GM12873 (cell line): Measurements from ENCODE around the gene HDGFL1.

ENCODE experiments used
- TF ChIP-seq, protein P1 (sequence below): IDR thresholded peaks from 2 replicates; pipeline ENCODE4 v1.5.1; 2012; ENCODE audit warnings: low read depth, mild to moderate bottlenecking, moderate library complexity, low read length, control low read depth; ENCODE audit not compliant: insufficient read depth; ENCODE audit errors: missing control alignments

HDGFL1 gene

GRCh38 chr6:22545051-22545450 is 24.3 kb upstream of the HDGFL1 start:
- TF ChIP-seq, protein P1, sequence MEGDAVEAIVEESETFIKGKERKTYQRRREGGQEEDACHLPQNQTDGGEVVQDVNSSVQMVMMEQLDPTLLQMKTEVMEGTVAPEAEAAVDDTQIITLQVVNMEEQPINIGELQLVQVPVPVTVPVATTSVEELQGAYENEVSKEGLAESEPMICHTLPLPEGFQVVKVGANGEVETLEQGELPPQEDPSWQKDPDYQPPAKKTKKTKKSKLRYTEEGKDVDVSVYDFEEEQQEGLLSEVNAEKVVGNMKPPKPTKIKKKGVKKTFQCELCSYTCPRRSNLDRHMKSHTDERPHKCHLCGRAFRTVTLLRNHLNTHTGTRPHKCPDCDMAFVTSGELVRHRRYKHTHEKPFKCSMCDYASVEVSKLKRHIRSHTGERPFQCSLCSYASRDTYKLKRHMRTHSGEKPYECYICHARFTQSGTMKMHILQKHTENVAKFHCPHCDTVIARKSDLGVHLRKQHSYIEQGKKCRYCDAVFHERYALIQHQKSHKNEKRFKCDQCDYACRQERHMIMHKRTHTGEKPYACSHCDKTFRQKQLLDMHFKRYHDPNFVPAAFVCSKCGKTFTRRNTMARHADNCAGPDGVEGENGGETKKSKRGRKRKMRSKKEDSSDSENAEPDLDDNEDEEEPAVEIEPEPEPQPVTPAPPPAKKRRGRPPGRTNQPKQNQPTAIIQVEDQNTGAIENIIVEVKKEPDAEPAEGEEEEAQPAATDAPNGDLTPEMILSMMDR: no peak

DNA sequence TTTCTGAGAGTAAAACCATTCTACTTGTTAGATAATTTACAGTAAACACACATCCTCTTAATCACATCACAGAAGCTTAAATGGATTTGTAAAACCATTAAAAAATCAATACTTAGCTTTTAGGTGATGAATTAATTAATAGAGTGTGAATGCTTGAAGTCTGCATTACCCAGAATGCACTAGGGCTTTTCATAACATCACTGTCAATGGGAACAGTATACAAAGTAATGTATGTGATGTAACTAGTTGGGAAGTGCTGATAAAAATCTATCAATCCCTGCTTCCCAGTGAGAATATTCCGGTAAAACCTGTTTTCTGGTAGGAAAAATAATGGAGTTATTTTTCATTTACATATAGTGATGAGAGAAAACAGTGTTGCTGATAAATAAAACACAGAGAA is 23.1 kb upstream of the HDGFL1 start:
- TF ChIP-seq, protein P1: no peak

- TF ChIP-seq, protein P1: no peak
These were observed 18.2 kb upstream of the HDGFL1 start for GRCh38 chr6:22550971-22551670.

- TF ChIP-seq, protein P1: no peak
These were observed 13.1 kb upstream of the HDGFL1 start for GRCh38 chr6:22556266-22556665.

DNA sequence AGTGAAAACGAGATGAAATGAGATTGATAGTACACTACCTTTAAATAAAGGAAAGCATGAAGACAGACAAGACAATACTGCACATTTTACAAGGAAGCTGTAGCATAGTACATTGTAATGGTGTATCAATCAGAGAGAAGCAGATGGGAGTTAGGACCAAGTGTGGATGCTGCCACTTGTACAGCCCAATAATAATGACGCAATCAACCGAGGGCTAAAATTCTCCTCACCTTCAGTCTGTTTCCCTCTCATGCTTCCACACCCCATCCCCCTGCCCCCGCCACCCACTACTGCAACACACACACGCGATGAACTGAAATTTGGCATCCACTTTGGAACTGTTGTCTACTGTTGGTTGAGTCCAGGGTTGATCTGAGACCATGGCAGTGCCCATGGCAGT is 12.4 kb upstream of the HDGFL1 start:
- TF ChIP-seq, protein P1: no peak

- TF ChIP-seq, protein P1: no peak
These were observed 11.0 kb upstream of the HDGFL1 start for GRCh38 chr6:22558288-22558882.

DNA sequence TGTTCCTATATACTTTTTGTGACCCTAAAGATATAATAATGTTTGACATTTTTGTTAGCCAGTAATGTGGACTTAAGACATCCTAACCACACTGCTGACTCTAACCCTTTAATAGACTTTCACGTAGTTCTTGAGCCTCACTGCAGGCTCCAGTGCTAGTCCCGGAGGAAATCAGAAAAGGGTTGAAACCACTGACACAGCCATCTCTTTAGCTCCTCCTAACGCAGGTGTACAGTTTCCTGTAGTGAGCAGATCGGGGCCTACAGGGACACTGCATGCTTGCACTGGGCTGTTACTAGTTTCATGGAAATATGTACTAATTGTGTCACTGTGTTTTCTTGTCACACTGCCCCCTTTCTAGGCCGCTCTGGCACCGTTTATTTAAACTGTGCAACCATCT is 512 bp upstream of the HDGFL1 start:
- TF ChIP-seq, protein P1: no peak
